Progenitor cell of endocrine pancreas (in vitro differentiated cells): Measurements from ENCODE around the gene TBC1D2. TPM values are rescaled to one million over a fixed set of nuclear protein-coding genes. Genes with fewer than 3 reads are reported as not detected.

Experiments
- DNase-seq: peaks from one replicate; pipeline ENCODE4 v3.0.0; 2021; ENCODE audit warnings: low spot score; ENCODE audit not compliant: unreplicated experiment
- H3K27ac Mint-ChIP-seq: 2 replicates; pipeline ENCODE4 v1.8.0; 2021; ENCODE audit warnings: mild to moderate bottlenecking, moderate library complexity, mixed read lengths
- H3K27me3 Mint-ChIP-seq: 2 replicates; pipeline ENCODE4 v1.8.0; 2021; ENCODE audit warnings: mixed read lengths
- H3K36me3 Mint-ChIP-seq: 2 replicates; pipeline ENCODE4 v1.8.0; 2022; ENCODE audit warnings: mixed read lengths; ENCODE audit not compliant: insufficient read depth
- H3K4me1 Mint-ChIP-seq: 2 replicates; pipeline ENCODE4 v1.8.0; 2021; ENCODE audit warnings: low read depth, mixed read lengths
- H3K4me3 Mint-ChIP-seq: 2 replicates; pipeline ENCODE4 v1.8.0; 2021; ENCODE audit warnings: low read depth, mild to moderate bottlenecking, moderate library complexity, mixed read lengths
- H3K9me3 Mint-ChIP-seq: 2 replicates; pipeline ENCODE4 v1.8.0; 2021; ENCODE audit warnings: low read depth, mixed read lengths
- CTCF ChIP-seq: fragments of 200-600 bp; sonication (generic); IDR thresholded peaks from one replicate; pipeline ENCODE4 v1.5.0; 2021; ENCODE audit warnings: antibody characterized with exemption, mild to moderate bottlenecking; ENCODE audit not compliant: unreplicated experiment
- total RNA-seq: library from RNA; stranded (reverse); gene quantifications from 2 replicates; pipeline ENCODE4 v1.2.1, GENCODE V29; 2021

Gene TBC1D2
- total RNA-seq, 1 donor from 2014 or later = 8.5 TPM

GRCh38 chr9:98157372-98157771, 98.1 kb downstream of the TBC1D2 start:
- Mint-ChIP-seq H3K27ac (no peak overlapping the region), H3K27me3 (no peaks in the 10 kb centered on the region), H3K9me3 (no peaks in the 10 kb centered on the region), H3K36me3 (no peaks in the 10 kb centered on the region), H3K4me1 (peaks cover 3% of the 10 kb centered on the region), H3K4me3 (no peak overlapping the region)
- DNase-seq = no peak
- no peak for TF ChIP-seq CTCF

GRCh38 chr9:98154678-98155077, 100.8 kb downstream of the TBC1D2 start:
- Mint-ChIP-seq H3K27me3 (no peaks in the 10 kb centered on the region), H3K9me3 (no peaks in the 10 kb centered on the region), H3K36me3 (no peaks in the 10 kb centered on the region), H3K27ac (no peak overlapping the region), H3K4me1 (peaks cover 3% of the 10 kb centered on the region), H3K4me3 (no peak overlapping the region)
- no peak for TF ChIP-seq CTCF
- DNase-seq = no peak

GRCh38 chr9:98152526-98152925, 102.9 kb downstream of the TBC1D2 start:
- Mint-ChIP-seq H3K9me3 (no peaks in the 10 kb centered on the region), H3K36me3 (no peaks in the 10 kb centered on the region), H3K4me1 (peaks cover 3% of the 10 kb centered on the region), H3K27ac (no peak overlapping the region), H3K4me3 (no peak overlapping the region), H3K27me3 (no peaks in the 10 kb centered on the region)
- TF ChIP-seq CTCF = no peak
- DNase-seq = no peak

DNA sequence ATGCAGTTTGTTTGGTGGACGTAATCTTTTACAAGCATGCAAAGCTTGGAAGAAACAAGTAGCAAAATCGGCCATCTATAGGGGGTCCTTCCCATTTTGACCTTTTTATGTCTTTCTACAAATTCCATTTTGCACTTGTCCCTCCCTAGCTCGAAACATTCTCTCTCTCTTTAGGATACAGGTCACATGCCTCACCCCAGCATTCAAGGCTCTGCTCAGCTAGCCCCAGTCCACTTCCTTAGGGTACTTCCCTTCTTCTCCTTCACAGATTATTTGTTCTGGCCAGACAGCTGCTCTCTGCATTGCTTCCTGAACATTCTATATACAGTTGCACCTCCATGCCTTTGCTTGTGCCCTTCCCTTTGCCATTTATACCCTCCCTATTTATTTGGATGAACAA, 104.7 kb downstream of the TBC1D2 start:
- H3K4me3 Mint-ChIP-seq = no peak overlapping the region
- H3K4me1 Mint-ChIP-seq = peaks cover 8% of the 10 kb centered on the region
- H3K9me3 Mint-ChIP-seq = no peaks in the 10 kb centered on the region
- DNase-seq = no peak
- H3K27me3 Mint-ChIP-seq = no peaks in the 10 kb centered on the region
- no peak for TF ChIP-seq CTCF
- no peaks in the 10 kb centered on the region for H3K36me3 Mint-ChIP-seq
- no peak overlapping the region for H3K27ac Mint-ChIP-seq

GRCh38 chr9:98150164-98150563, 105.3 kb downstream of the TBC1D2 start:
- no peak for DNase-seq
- Mint-ChIP-seq H3K4me3 (no peak overlapping the region), H3K27me3 (no peaks in the 10 kb centered on the region), H3K9me3 (no peaks in the 10 kb centered on the region), H3K4me1 (peaks cover 9% of the 10 kb centered on the region), H3K27ac (no peak overlapping the region), H3K36me3 (no peaks in the 10 kb centered on the region)
- TF ChIP-seq CTCF = no peak
